Epithelial cell of umbilical artery (primary cell): ENCODE data around the gene LIMA1. TPM values are rescaled to one million over a fixed set of nuclear protein-coding genes. Genes with fewer than 3 reads are reported as not detected.

Experiments
- total RNA-seq: library from RNA; depleted of rRNA; stranded (reverse); fragments of >200 nt; gene quantifications from 2 replicates; pipeline ENCODE4 v1.2.3, GENCODE V29; 2014

Gene LIMA1
- total RNA-seq = 66.6 and 81.5 TPM in 2 replicates

DNA sequence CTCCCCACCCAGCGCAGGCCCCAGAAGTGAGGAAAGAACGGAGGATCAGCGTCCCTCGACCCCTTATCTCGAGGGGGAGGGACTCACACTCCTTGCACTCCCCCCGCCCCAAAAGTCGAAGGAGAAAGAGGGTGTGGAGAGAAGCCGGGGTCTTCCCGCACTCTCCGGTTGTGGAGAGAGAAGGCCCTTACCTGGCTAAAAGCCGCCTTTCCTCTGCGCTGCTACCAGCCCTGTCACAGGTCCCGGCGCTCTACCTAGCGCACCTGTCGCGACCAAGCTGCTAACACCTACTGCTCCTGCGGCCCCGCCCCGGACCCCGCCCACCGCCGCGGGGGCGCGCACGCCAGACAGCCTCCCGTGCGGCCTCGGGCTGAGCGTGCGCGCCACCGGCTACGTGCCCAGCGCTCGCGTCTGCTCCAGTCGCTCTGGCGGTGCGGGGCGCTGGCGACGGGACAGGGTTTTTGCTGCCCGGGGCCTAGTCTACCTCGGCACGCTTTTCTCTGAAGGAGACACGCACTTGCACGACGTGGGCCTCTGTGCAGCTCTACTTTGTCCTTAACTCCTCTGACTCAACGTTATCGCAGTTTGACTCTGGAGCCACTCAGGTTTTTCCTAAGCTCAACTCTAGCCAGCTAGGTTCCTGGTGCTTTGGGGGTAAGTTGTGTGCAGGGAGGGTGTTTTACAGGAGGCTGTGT lies at the start of gene LIMA1:
TSS of gene LIMA1 (minus strand) at position 292 of the 695 bp plus-strand sequence. CDS start 34,769 bp downstream, outside the sequence.

DNA sequence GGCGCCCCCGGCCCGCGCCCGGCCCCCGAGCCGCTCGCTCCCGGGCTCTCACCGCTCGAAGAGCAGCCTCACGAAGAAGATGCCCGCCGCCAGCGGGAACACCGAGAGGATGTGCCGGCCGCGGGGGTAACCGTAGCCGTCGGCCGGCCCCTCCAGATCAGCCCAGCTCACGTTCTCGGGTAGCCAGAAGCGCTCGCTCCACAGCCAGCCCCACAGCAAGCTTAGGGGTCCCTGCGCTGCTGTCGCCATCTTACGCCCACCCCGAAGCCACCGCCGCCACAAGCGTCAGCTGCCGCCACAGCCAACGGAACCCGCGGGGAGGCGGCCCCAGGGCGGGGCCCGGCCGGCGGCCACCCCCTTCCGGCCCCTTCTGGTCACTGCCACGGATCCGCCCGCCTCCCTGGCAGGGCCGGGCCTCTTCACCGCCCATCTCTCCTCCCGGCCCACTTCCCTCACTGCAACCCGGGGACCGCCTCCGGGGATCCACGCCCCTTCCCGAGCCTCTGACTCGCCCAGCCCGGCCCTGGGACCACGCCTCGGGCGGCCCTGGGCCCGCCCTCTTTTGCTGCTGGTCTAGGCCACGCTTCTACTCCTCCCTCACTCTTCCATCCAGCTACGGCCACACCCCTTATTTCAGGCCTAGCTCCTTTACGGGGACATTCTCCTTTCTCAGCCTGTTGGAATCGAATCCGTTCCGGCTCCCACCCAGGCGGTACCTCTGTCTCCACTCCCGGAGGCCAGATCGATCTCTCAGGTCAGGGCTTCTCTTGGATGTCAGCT lies 116.1 kb downstream of the LIMA1 start, which contains the start of gene CERS5:
TSS of gene CERS5 (minus strand) at position 321 of the 780 bp plus-strand sequence. CDS start at position 249, 72 bp downstream.

Other genes starting within 250 kb of the LIMA1 start
- gene ASIC1, start 225.9 kb downstream of the LIMA1 start, total RNA-seq = 0.65 and 0.76 TPM in 2 replicates
- 69.2 and 70.7 TPM in 2 replicates for gene SMARCD1, start 198.2 kb downstream of the LIMA1 start, total RNA-seq
- not detected in 2 replicates for gene GPD1, start 179.5 kb downstream of the LIMA1 start, total RNA-seq
- 32.4 and 48.4 TPM in 2 replicates for gene COX14, start 171.3 kb downstream of the LIMA1 start, total RNA-seq
- 34.3 and 34.4 TPM in 2 replicates for gene CERS5, start 116.2 kb downstream of the LIMA1 start, total RNA-seq
- not detected in 2 replicates for gene FAM186A, start 113.1 kb upstream of the LIMA1 start, total RNA-seq
- 34.1 and 61.1 TPM in 2 replicates for gene LARP4, start 117.4 kb upstream of the LIMA1 start, total RNA-seq
- gene DIP2B, start 221.5 kb upstream of the LIMA1 start, total RNA-seq = 23.1 and 27.7 TPM in 2 replicates